AG10803 (cell line): ENCODE data around the gene RBM4.

ENCODE experiments used
- DNase-seq: peaks from one replicate; pipeline ENCODE4 v3.0.0; 2010; ENCODE audit warnings: low read depth
- H3K4me3 ChIP-seq: 2 replicates; pipeline ENCODE4 v1.5.1; 2011; ENCODE audit warnings: mild to moderate bottlenecking, low read length, control low read depth
- TF ChIP-seq, protein P1 (sequence below): conservative IDR thresholded peaks from 2 replicates; pipeline ENCODE4 v1.5.1; 2011; ENCODE audit warnings: mild to moderate bottlenecking, low read length, control low read depth, inconsistent platforms

RBM4 gene

DNA sequence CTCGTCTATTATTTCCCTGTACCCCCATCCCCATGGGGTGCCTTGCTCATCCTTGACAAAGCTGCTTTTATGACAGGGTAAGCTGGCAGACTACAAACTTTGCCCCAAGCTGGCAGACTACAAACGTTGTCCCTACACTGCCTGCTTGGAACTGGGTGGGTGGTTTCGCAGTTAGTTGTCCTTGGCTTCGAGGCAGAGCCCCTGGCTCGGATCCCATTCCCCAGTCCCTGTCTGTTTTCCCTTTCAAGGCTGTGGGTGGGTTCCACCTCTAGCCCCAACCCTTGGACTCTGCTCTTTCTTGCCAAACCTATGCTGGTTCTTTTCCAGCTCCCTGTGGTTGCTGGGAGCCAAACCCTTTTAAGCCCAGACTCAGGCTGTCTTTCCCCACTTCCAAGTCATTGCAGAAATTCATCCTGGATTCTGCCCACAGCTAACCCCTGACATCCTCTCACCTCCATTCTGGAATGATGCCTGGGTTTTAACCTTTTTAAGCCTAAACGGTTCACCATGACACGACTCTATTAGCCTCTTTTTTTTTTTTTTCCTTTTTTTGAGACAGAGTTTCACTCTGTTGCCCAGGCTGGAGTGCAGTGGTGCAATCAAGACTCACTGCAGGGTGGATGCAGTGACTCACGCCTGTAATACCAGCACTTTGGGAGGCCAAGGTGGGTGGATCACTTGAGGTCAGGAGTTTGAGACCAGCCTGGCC lies 31.2 kb upstream of the RBM4 start:
- no peak overlapping the region for H3K4me3 ChIP-seq
- DNase-seq = peak; percentile 86
- TF ChIP-seq, protein P1, sequence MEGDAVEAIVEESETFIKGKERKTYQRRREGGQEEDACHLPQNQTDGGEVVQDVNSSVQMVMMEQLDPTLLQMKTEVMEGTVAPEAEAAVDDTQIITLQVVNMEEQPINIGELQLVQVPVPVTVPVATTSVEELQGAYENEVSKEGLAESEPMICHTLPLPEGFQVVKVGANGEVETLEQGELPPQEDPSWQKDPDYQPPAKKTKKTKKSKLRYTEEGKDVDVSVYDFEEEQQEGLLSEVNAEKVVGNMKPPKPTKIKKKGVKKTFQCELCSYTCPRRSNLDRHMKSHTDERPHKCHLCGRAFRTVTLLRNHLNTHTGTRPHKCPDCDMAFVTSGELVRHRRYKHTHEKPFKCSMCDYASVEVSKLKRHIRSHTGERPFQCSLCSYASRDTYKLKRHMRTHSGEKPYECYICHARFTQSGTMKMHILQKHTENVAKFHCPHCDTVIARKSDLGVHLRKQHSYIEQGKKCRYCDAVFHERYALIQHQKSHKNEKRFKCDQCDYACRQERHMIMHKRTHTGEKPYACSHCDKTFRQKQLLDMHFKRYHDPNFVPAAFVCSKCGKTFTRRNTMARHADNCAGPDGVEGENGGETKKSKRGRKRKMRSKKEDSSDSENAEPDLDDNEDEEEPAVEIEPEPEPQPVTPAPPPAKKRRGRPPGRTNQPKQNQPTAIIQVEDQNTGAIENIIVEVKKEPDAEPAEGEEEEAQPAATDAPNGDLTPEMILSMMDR = no peak

DNA sequence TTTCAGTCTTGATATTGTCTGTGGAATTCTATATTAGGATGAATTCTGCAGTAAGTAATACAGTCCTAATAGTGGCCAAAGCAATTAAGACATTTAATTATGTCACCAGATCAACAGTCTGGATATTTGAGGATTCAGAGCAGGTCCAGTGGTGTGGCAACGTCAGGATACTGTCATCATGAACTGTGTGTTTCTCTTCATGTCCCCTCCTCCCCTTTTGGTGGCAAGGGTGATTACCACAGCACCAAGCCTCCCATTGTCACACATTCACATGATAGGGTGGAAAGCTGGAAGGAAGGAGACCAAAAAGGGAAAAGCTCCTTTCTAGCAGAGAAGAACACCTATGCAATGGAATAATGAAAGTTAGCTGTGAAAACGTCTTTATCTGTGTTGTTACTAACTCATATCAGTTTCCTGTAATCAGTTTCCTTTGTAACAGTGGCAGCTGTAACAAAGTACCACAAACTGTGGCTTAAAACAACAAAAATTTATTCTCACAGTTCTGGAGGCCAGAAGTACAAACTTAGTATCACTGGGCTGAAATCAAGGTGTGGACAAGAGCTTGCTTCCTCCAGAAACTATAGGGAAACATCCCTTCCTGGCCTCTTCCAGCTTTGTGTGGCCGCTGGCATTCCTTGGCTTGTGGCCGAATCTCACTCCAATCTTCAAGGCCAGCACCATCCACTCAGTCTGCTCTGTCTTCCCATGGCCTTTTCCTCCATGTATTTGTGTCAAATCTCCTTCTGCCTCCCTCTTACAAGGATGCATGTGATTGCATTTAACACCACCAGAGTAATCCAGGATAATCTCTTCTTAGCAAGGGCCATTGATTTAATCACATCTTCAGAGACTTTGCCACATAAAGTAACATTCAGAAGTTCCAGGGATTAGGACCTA lies 28.5 kb upstream of the RBM4 start:
- H3K4me3 ChIP-seq = no peak overlapping the region
- DNase-seq = no peak
- TF ChIP-seq, protein P1 = no peak

DNA sequence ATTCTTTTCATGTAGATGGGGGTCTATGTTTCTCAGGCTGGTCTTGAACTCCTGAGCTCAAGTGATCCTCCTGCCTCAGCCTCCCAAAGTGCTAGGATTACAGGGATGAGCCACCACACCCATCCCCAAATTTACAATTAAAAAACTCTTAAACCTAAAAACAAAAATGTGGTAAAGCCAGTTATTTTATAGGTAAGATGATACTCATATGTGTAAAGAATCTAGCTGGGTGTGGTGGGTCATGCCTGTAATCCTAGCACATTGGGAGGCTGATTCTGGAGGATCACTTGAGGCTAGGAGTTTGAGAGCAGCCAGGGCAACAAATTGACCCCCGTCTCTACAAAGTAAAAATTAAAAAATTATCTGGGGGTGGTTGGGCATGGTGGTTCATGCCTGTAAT lies 26.0 kb upstream of the RBM4 start:
- TF ChIP-seq, protein P1 = no peak
- no peak overlapping the region for H3K4me3 ChIP-seq
- no peak for DNase-seq

DNA sequence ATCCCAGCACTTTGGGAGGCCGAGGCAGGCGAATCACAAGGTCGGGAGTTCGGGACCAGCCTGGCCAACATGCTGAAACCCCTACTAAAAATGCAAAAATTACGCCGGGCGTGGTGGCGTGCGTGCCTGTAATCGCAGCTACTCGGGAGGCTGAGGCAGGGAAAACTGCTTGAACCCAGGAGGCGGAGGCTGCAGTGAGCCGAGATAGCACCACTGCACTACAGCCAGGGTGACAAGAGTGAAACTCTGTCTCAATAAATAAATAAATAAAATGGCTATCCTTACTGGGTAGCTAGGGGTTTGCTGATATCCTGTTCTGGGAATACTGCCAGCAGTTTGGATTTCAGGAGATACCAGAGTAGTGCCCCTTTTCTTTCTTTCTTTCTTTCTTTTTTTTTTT lies 24.4 kb upstream of the RBM4 start:
- no peak for DNase-seq
- TF ChIP-seq, protein P1 = no peak
- no peak overlapping the region for H3K4me3 ChIP-seq

DNA sequence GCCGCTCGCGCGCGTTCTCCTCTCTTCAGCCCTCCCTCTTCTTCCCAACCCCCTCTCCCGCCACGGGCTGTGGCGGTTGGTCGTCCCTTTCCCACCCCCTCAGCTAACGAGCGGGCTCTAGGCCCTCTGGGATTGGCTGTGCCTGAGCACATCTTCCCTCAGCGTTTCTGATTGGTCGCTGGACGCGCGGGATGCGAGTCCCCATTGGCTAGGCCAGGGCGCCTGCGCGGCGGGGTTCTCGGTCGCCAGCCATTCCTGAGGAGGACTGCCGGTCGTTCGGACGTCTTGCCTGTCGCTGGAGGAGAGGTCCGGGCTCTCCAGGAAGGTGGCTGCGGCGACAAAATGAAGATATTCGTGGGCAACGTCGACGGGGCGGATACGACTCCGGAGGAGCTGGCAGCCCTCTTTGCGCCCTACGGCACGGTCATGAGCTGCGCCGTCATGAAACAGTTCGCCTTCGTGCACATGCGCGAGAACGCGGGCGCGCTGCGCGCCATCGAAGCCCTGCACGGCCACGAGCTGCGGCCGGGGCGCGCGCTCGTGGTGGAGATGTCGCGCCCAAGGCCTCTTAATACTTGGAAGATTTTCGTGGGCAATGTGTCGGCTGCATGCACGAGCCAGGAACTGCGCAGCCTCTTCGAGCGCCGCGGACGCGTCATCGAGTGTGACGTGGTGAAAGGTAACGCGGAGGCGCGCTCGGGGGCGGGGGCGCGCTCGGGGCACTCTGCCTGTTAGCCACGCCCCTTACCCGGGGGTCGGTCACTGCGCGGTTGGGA lies 21.9 kb upstream of the RBM4 start, which contains the start of gene RBM14:
Gene RBM14 (plus strand): TSS at position 252 of the 776 bp plus-strand sequence. CDS start 91 bp downstream, at position 343.
- peak; percentile 99 for DNase-seq
- H3K4me3 ChIP-seq = peak within 1 kb of the TSS; percentile 97
- TF ChIP-seq, protein P1 = no peak

DNA sequence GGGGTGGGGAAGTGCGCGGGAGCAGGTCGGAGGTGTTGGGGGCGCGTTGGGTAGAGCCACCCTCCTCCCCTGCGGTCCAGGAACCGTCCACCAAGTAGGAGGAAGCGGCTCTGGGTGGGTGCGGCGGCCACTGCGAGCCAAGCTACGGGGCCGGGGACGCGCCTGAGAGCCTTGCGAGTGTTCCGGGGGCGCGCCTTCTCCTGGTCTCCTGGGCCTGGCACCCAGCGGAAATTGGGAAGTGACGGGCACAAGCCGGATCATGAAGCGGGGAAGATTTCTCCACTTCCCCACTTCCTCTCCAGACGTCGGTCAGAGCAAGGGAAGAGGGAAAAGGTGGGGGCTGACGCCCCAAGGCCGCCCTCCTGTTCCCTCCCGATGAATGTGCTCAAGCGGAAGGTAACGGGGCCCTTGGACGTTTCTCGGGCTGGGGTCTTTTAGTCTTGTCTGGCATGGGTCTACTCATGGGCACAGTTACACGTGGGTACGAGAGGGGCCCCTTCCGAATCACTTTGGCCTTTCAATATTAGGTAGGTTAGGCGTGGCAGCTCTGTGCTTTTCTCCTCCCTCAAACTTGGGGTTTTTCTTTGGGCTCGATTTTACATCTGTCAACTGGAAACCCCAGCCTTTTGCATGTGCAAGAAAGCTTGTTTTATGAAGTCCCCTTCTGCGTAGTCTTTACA lies 21.2 kb upstream of the RBM4 start:
- DNase-seq = peak; percentile 60

More for the DNA sequence above, 21.2 kb upstream of the RBM4 start:
- peak overlapping the region; percentile 97 for H3K4me3 ChIP-seq
- TF ChIP-seq, protein P1 = no peak
